IMR-90 (cell line): ENCODE data around the gene TIMM23B. TPM values are rescaled to one million over a fixed set of nuclear protein-coding genes. Genes with fewer than 3 reads are reported as not detected.
"Not testable (repeated sequence)": the region's sequence is repeated elsewhere in the genome, so short reads cannot be mapped to it uniquely, and the experiment has no call there.

ENCODE experiments used
- ATAC-seq: fragments of 200-7000 bp; cut with Tn5 transposase; 2 replicates; pipeline ENCODE4 v1.9.1; 2020; ENCODE audit warnings: low read depth, mild to moderate bottlenecking, moderate library complexity
- BruUV-seq: library from RNA; stranded (reverse); fragments of 400-500 nt; replicated peaks from 2 replicates; lab custom pipeline; 2021; lab: Mats Ljungman, UMichigan
- CTCF ChIA-PET: fragments of 300-600 bp; formaldehyde crosslinking; extraction: SDS; loops from one replicate; lab custom pipeline; 2021; ENCODE audit warnings: antibody characterized with exemption; lab: Yijun Ruan, JAX
- POLR2A ChIA-PET: fragments of 300-600 bp; sonication (Branson Sonifier 250); formaldehyde crosslinking; loops from one replicate; lab custom pipeline; 2022; ENCODE audit warnings: antibody characterized with exemption; ENCODE audit not compliant: unreplicated experiment; lab: Charles Lee
- DNase-seq: peaks from one replicate; pipeline ENCODE4 v3.0.0; 2013
- H2AFZ ChIP-seq: replicated peaks from 2 replicates; pipeline ENCODE3; 2013; ENCODE audit warnings: low read length, mild to moderate bottlenecking; ENCODE audit not compliant: poor library complexity
- H2AK5ac ChIP-seq: 2 replicates; pipeline ENCODE4 v1.6.1; 2013; ENCODE audit warnings: low read depth, low read length, inconsistent platforms
- H2AK9ac ChIP-seq: replicated peaks from 2 replicates; pipeline ENCODE3; 2013; ENCODE audit warnings: mild to moderate bottlenecking, low read depth, low read length, moderate library complexity; ENCODE audit not compliant: poor library complexity
- H2BK120ac ChIP-seq: 2 replicates; pipeline ENCODE4 v1.6.1; 2013; ENCODE audit warnings: low read depth, low read length, inconsistent platforms
- H2BK15ac ChIP-seq: 3 replicates; pipeline ENCODE4 v1.6.1; 2013; ENCODE audit warnings: low read depth, low read length, inconsistent platforms
- H2BK20ac ChIP-seq: 2 replicates; pipeline ENCODE4 v1.6.1; 2013; ENCODE audit warnings: low read depth, mild to moderate bottlenecking, inconsistent platforms, low read length, moderate library complexity
- H2BK5ac ChIP-seq: 2 replicates; pipeline ENCODE4 v1.6.1; 2013; ENCODE audit warnings: mild to moderate bottlenecking, low read depth, low read length, inconsistent platforms; ENCODE audit not compliant: poor library complexity, severe bottlenecking
- H3K14ac ChIP-seq: replicated peaks from 2 replicates; pipeline ENCODE4 v1.6.1; 2013; ENCODE audit warnings: low read depth, low read length, inconsistent platforms
- H3K18ac ChIP-seq: 2 replicates; pipeline ENCODE4 v1.6.1; 2013; ENCODE audit warnings: low read depth, low read length, control low read depth
- H3K23ac ChIP-seq: 2 replicates; pipeline ENCODE4 v1.6.1; 2013; ENCODE audit warnings: low read depth, low read length, inconsistent platforms
- H3K27ac ChIP-seq: 2 replicates; pipeline ENCODE4 v1.5.1; 2013; ENCODE audit warnings: mild to moderate bottlenecking, control low read depth, low read length; ENCODE audit not compliant: insufficient read depth
- H3K27me3 ChIP-seq: 2 replicates; pipeline ENCODE4 v1.6.1; 2013; ENCODE audit warnings: low read length; ENCODE audit not compliant: control insufficient read depth, insufficient read depth
- H3K36me3 ChIP-seq: 2 replicates; pipeline ENCODE4 v1.6.1; 2013; ENCODE audit warnings: low read length, mixed read lengths; ENCODE audit not compliant: control insufficient read depth, insufficient read depth
- H3K4ac ChIP-seq: 2 replicates; pipeline ENCODE4 v1.6.1; 2013; ENCODE audit warnings: low read depth, low read length, inconsistent platforms
- H3K4me1 ChIP-seq: 2 replicates; pipeline ENCODE4 v1.6.1; 2013; ENCODE audit warnings: low read length, mixed read lengths; ENCODE audit not compliant: control insufficient read depth, insufficient read depth
- H3K4me2 ChIP-seq: 2 replicates; pipeline ENCODE4 v1.6.1; 2013; ENCODE audit warnings: low read depth, mild to moderate bottlenecking, control low read depth, low read length, moderate library complexity
- H3K4me3 ChIP-seq: 2 replicates; pipeline ENCODE4 v1.5.1; 2013; ENCODE audit warnings: low read depth, mild to moderate bottlenecking, control low read depth, low read length, moderate library complexity; ENCODE audit not compliant: insufficient read depth
- H3K56ac ChIP-seq: 2 replicates; pipeline ENCODE4 v1.6.1; 2013; ENCODE audit warnings: low read length, inconsistent platforms; ENCODE audit not compliant: insufficient read depth; ENCODE audit errors: extremely low read depth
- H3K79me1 ChIP-seq, 2 experiments: 2 replicates each; pipeline ENCODE4 v1.6.1; 2013; ENCODE audit warnings: low read length in 2 of 2, inconsistent platforms in 1 of 2, low read depth in 1 of 2
- H3K9ac ChIP-seq: 2 replicates; pipeline ENCODE4 v1.6.1; 2013; ENCODE audit warnings: low read depth, low read length, control low read depth
- H3K9me1 ChIP-seq: 2 replicates; pipeline ENCODE4 v1.6.1; 2013; ENCODE audit warnings: low read length, inconsistent platforms; ENCODE audit not compliant: insufficient read depth
- H3K9me3 ChIP-seq: 2 replicates; pipeline ENCODE4 v1.6.1; 2013; ENCODE audit warnings: low read length; ENCODE audit not compliant: control insufficient read depth, insufficient read depth
- H4K20me1 ChIP-seq: 2 replicates; pipeline ENCODE4 v1.6.1; 2013; ENCODE audit warnings: low read length, inconsistent platforms; ENCODE audit not compliant: insufficient read depth
- H4K5ac ChIP-seq: 2 replicates; pipeline ENCODE4 v1.6.1; 2013; ENCODE audit warnings: mild to moderate bottlenecking, low read depth, low read length, control low read depth
- H4K8ac ChIP-seq, 2 experiments: 2 replicates each; pipeline ENCODE4 v1.6.1; 2013; ENCODE audit warnings: low read depth in 2 of 2, low read length in 2 of 2, control low read depth in 1 of 2, inconsistent platforms in 1 of 2
- H4K91ac ChIP-seq: 2 replicates; pipeline ENCODE4 v1.6.1; 2013; ENCODE audit warnings: low read depth, low read length, inconsistent platforms; ENCODE audit not compliant: insufficient read depth
- WGBS, 2 experiments: methylation state at CpG; one replicate each; pipeline versions ENCODE4 v1.1.5 to v1.1.7; 2013; ENCODE audit warnings: missing lambda C conversion rate in 2 of 2; ENCODE audit not compliant: insufficient read length in 1 of 2; ENCODE audit errors: extremely low coverage in 2 of 2; 5-methylcytosine and 5-hydroxymethylcytosine counted together
- dilution Hi-C: fragments of 300-500 bp; cut with HindIII; formaldehyde crosslinking; loops from one replicate; pipeline ENCODE4 v1.14.3; 2018; ENCODE audit warnings: low sequenced_read_pairs; ENCODE audit not compliant: unreplicated experiment
- in situ Hi-C: fragments of 300-500 bp; cut with MboI; formaldehyde crosslinking; loops from 3 replicates; pipeline ENCODE4 v1.14.3; 2019; ENCODE audit warnings: low sequenced_read_pairs, inconsistent platforms, mixed read lengths
- intact Hi-C: fragments of 100-400 bp; cut with micrococcal nuclease; formaldehyde crosslinking; loops from 2 replicates; pipeline ENCODE4 v1.10.0; 2022
- polyA plus RNA-seq, 3 experiments: library from polyadenylated mRNA; depleted of rRNA; stranded (reverse); fragments of >200 nt; gene quantifications; 2 replicates each; pipeline ENCODE4 v1.2.3, GENCODE V29; 2012; ENCODE audit warnings: low replicate concordance in 1 of 3
- total RNA-seq: library from RNA; depleted of rRNA; stranded (reverse); fragments of >200 nt; gene quantifications from 2 replicates; pipeline ENCODE4 v1.2.3, GENCODE V29; 2012

The TIMM23B gene
- total and polyA plus RNA-seq, 2 of the 4 experiments (the other 2 are of a cell fraction): 13.8 to 14.2 TPM

DNA sequence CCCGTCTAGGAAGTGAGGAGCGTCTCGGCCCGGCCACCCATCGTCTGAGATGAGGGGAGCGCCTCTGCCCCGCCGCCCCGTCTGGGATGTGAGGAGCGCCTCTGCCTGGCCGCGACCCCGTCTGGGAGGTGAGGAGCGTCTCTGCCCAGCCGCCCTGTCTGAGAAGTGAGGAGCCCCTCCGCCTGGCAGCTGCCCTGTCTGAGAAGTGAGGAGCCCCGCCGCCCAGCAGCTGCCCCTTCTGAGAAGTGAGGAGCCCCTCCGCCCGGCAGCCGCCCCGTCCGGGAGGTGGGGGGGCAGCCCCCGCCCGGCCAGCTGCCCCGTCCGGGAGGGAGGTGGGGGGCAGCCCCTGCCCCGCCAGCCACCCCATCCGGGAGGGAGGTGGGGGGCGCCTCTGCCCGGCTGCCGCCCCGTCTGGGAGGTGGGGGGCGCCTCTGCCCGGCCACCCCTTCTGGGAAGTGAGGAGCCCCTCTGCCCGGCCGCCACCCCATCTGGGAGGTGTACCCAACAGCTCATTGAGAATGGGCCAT, 28.5 kb downstream of the TIMM23B start:
- intact Hi-C loops, H3K79me1 ChIP-seq, H2BK15ac ChIP-seq, H2AK9ac ChIP-seq, H3K9me1 ChIP-seq, dilution Hi-C loops, H2AK5ac ChIP-seq, H3K4me2 ChIP-seq, H4K20me1 ChIP-seq, ATAC-seq, H2BK5ac ChIP-seq, H3K4ac ChIP-seq, in situ Hi-C loops, H3K36me3 ChIP-seq, H3K23ac ChIP-seq, H2BK120ac ChIP-seq, H3K9me3 ChIP-seq, H3K56ac ChIP-seq, POLR2A ChIA-PET, H4K5ac ChIP-seq, H2BK20ac ChIP-seq, H3K27ac ChIP-seq, H3K4me3 ChIP-seq, CTCF ChIA-PET, BruUV-seq, H3K27me3 ChIP-seq, H4K8ac ChIP-seq, H3K18ac ChIP-seq, DNase-seq, H3K9ac ChIP-seq, H3K4me1 ChIP-seq, H4K91ac ChIP-seq, H3K14ac ChIP-seq, H2AFZ ChIP-seq: not testable (repeated sequence)
- WGBS, 2 experiments: no CpG with 5 or more reads among the region's 37 CpGs

DNA sequence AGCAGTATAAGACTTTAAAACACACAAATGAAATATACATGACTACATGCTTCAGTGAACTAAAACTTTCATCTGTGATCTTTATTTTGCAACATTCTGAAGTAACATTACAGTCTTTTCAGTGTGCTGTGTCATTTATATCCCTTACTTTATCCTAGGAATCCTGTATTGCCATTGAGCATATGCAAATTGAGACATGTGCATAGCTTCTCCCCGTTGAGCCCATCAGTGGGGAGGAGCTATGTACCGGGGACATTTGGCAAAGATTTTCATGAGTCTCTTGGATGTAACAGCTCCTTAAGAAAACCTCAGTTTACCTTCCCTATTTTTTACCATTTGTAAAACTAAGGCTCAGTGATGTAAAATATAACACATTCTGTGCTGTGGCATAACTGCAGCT, 29.6 kb downstream of the TIMM23B start:
- H4K91ac ChIP-seq, BruUV-seq, H3K36me3 ChIP-seq, POLR2A ChIA-PET, H3K23ac ChIP-seq, H3K27me3 ChIP-seq, H3K9me1 ChIP-seq, H2BK5ac ChIP-seq, H2BK20ac ChIP-seq, H4K5ac ChIP-seq, H3K9me3 ChIP-seq, intact Hi-C loops, H3K27ac ChIP-seq, H3K56ac ChIP-seq, H2BK120ac ChIP-seq, ATAC-seq, in situ Hi-C loops, H4K20me1 ChIP-seq, H3K4me3 ChIP-seq, H3K18ac ChIP-seq, H2AK5ac ChIP-seq, H3K4me2 ChIP-seq, H3K9ac ChIP-seq, CTCF ChIA-PET, H3K4me1 ChIP-seq, H3K14ac ChIP-seq, H4K8ac ChIP-seq, H2BK15ac ChIP-seq, H2AK9ac ChIP-seq, H2AFZ ChIP-seq, dilution Hi-C loops, H3K79me1 ChIP-seq, DNase-seq, H3K4ac ChIP-seq: not testable (repeated sequence)
- no CpG with 5 or more reads among the region's 2 CpGs for WGBS, 2 experiments
